ENCODE results near the gene FAM43A.

FAM43A gene, protein sequence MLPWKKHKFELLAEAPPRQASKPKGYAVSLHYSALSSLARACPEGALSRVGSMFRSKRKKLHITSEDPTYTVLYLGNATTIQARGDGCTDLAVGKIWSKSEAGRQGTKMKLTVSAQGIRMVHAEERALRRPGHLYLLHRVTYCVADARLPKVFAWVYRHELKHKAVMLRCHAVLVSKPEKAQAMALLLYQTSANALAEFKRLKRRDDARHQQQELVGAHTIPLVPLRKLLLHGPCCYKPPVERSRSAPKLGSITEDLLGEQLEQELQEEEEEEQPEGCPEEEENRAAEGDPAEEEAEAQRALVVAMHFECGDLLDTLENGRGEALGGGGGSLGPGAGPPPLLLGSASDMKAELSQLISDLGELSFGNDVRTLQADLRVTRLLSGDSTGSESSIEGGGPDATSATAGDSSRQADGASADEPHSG

DNA sequence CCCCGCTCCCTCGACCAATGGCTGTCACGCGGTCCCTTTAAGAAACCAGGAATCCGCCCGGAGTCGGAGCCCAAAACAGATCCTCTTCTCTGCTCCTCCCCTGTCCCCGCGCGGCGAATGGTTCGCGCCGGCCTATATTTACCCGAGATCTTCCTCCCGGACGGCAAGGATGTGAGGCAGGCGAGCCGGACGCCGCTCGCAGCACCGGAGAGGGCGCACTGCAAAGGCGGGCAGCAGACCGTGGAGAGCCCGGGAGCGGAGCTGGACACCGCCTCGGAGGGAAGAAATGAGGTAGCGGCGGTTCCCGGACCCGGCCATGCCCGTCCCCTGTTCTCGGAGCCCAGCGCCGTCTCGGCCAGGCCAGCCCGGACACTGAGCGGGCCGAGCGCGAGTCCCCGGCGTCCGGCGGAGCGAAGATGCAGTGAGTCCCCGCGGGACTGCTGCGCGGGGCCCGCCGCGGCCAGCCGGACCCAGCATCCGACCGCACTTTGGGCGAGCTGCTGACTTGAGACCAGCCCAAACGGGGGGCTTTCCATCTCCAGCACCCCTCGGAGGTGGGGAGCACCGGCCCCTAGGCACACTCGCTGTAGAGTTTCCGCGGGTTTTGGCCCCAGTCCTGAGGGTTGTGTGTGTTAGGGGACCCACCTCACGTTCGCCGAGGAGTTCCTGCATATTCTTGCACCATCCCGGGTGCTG lies at the start of gene FAM43A:
TSS of gene FAM43A (plus strand) at position 166 of the 696 bp plus-strand sequence. CDS start 944 bp downstream, outside the sequence.
- peak; percentile 34 for DNase-seq

DNA sequence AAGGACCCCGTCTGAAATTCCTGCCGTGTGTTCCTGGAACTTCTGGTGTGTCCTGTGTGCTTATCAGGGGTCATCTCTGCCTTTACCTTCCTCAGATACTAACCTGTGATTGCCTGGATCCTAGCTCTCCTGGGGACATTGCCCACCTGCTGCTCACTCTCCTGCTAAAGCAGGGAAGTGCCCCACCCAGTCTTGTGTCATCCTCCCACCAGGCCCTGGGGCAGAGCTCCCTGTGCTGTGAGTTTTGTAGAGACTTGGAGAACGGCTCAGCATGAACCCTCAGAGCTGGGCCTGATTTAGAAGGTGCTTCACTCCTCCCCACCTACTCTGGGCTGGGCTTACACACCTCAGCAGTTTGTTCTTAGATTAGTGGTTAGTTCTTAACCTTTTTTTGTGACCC lies 48.6 kb upstream of the FAM43A start:
- DNase-seq = no peak

DNA sequence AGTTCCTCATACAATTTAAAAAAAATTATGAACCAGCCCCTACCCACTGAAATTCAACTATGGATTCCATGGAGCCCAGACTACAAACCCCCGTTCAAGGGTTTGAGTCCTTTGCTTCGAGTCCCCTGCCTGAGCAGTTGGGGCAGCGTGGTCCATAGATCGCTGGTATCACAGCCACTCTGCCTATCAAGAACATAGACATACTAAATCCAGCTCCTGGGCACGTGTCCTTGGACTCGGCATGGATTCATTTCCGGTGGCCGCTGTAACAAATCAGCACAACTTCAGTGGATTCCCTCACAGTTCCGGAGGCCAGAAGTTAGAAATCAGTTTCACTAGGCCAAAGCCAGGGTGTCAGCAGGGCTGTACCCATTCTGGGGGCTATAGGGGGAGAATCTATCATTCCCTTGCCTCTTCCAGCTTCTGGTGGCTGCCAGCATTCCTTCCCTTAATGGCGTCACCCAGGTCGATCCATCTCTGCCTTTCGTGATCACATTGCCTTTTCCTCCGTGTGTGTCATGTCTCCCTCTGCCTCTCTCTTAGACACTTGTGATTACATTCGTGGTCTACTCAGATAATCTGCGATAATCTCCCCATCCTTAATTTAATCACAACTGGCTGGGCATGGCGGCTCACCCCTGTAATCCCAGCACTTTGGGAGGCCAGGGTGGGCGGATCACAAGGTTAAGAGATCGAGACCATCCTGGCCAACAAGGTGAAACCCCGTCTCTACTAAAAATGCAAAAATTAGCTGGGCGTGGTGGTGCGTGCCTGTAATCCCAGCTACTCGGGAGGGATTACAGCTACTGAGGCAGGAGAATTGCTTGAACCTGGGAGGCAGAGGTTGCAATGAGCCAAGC lies 47.9 kb upstream of the FAM43A start:
- DNase-seq = no peak

DNA sequence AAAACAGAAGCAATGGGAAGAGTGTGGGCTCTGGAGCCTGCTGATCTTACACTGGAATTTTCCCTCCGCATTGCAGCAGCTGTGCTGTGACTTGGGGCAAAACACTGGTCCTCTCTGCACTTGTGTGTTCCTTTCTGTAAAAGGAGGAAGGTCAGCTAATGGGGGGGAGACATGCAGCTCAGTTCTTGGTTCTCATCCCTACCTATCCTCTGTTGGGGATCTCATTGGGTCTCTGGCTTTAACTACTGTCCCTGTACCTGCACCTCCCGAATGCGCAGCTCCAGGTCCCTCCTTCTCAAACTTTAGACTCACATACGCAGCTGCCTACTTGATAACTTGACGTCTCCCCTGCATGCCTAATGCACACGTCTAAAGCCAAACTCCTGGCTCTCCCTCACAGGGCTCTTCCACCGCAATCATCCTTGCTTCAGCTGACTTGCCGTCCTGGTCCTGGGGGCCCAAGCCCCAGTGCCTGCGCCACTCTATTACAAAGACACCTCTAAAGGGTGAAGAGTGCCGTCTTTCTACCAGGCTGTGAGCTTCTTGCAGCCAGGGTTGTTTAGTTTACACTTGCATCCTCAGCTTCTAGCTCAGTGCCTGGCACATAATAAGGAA lies 46.6 kb upstream of the FAM43A start:
- no peak for DNase-seq

DNA sequence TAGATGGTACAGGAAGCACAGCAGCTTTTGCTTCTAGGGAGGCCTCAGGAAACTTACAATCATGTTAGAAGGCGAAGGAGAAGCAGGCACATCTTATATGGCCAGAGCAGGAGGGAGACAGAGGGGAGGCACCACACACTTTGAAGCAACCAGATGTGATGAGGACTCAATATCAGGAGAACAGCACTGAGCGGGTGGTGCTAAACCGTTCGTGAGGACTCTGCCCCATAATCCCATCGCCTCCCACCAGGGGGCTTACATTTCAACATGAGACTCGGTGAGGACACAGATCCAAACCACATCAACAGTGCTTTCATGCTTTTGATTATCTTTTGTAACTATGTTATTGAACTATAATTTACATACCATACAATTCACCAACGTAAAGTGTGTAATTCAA lies 44.9 kb upstream of the FAM43A start:
- DNase-seq = no peak

DNA sequence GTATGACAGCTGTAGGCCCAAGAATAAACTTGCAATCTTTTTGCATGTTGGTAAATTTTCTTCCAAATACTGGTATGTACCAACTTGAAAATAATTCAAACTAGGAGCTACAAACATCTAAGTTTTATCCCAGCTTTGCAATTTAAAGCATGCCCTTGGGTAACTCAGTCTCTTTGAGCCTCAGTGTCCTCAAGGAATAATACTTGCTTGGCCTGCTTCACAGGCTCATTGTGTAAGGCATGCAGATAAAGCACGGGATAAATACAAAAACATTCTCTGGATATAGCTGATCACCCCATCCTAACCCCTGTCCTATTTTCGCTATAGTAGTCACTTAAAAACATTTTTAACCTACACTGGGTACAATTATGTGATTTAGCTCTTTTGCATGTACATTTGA lies 42.9 kb upstream of the FAM43A start:
- no peak for DNase-seq

DNA sequence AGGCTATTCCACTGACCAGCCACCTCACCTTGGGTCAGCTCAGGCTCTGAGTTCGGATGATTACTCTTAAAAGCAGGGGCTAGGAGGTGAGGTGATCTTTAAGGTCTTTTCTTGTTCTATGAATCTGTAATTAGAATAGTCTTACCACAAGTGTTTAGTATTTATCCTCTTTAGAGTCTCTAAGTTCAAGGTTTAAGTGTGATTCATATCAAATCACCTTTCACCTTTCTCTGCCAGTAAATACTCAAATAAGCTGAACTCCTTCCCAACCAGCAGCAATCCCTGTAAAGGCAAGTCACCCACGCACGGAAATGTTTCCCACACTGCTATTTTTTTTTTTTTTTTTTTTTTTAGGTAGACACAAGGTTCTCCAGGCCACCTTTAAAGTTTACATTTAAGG lies 37.9 kb upstream of the FAM43A start:
- no peak for DNase-seq

DNA sequence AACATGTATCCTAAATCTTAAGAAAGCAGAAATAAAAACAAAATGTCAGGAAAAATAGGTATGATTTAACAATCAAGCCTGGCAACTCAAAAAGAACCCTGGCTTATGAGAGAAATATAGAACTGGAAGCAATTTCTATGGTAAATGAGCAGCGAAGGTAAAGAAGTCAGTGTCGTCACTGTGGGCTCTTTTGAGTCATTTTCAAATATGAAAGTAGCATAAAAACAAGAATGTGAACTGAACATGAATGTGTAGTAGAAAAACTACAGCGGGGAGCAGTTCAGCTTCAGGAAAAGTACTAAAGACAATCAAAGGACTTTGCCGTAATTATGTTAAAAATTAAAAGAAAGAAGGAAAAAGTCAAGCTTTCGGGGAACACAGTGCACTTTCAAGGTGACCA lies 31.2 kb upstream of the FAM43A start:
- no peak for DNase-seq

DNA sequence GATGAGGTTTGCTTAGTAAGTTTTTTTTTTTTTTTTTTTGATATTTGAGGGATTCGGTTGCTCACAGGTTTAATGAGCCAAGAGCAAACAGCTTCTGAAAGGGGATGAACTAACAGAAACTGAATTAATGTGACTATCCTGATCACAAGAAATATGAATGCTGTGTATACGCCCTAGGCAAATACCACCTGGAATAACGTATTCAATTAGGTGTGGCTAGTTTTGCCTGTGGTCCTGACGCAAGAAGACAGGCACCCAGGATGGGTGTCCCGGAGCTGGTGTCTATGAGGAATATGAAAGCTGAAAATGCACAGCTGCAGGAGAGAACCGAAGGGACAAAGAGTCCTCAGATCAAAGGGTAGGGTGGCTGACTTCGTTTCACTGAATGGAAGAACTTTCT lies 28.2 kb upstream of the FAM43A start:
- no peak for DNase-seq

DNA sequence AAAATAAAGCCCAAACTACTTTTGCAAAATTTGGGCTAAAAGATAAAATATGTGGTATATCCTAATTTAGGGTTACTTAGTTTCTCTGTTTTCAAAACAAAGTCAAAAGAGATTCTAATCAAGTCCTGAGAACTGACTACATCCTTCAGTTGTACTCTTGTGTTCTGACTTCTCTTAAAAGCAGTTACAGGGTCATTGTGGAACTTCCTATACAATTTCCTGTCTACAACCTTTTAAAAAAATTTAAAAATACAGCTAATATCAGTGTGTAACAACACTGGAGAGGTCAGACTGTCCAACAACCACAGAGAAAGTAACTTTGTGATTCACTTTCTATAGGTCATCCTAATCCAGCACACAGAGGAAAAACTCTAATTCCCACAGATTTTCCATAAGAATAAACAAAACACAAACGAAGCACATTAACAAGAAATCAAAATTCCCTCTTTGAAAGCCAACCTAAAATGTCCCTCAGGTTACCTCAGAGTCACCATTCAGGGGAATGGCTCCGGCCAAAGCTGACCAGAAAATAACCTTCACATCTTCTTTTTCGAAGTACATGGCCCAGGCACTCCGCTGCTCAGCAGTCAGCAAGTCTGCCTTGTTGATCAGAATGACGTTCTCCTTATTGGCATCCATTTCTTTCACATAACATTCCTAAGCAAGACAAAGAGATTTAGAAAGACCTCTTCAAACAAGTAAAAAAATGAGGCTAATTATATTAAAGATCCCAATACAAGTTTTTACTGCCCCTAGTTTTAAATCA lies 27.0 kb upstream of the FAM43A start:
- DNase-seq = no peak

DNA sequence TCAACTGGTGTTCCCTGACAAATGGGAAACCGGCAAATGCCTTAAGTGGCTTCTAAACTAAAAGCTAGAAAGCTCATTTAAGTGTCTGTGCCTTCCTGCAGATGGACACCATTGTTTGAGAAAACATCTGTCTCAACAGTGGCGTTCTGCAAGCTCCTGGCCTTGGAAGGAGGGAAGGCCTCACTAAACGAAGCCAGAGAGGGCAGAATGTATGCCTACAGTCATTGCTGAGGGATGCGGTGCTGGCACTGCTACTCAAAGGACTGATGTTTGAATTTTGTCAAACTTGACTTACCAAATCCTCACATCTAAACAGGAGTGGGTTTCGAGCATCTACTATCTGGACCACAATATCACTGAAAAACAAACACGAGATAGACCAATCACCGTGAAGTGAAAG lies 25.9 kb upstream of the FAM43A start:
- no peak for DNase-seq

DNA sequence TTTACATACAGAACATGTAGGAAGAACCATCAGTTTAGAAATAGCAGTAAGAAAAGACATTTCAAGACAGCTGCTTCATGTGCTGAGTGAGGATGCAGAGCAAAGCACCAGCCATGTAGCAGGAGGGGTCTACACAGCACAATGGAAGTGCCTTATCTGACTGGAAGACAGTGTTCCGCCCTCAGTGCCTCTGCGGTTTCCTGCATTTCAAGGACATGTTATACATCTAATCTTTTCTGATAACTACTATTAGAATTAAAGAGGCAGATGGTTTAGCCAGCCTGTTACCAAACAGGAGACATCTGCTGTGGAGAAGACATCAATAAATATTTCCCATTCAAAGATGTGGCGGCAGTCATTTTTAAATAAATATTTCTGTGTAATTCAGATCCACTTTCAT lies 24.3 kb upstream of the FAM43A start:
- peak; percentile 75 for DNase-seq

DNA sequence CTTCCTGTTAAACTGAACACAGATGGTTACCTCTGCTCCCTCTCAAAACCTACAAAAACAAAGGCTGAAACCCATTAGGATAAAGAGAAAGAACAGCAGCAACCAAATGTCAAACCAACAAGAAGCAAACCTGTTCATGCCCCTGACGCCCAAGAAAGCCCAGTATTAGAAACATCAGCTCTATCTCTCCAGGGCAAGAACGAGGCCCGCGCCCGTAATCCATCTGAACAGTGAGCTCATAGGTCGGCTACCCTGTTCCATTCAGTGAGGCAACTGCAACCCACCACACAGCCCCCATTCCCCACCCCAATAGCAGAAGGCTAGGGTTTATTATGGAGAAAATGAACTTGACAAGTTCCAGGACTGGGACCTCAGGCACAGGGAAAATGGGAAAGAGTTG lies 23.7 kb upstream of the FAM43A start:
- no peak for DNase-seq

DNA sequence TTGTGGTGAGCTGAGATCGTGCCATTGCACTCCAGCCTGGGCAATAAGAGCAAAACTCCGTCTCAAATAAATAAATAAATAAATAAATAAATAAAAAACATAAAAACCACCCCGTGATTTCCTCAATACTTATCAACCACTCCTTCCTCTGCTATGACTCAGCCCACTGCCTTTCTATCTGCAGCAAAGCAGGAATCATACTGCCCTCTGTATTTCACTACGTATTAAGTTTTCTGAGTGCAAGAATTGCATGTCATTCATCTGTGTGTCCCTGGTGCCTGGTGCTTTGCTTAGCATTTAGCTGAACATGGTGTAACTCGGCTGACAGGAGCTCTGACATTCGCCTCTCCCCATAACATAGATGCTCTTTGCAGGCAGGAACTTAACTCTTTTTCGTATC lies 20.8 kb upstream of the FAM43A start:
- no peak for DNase-seq

DNA sequence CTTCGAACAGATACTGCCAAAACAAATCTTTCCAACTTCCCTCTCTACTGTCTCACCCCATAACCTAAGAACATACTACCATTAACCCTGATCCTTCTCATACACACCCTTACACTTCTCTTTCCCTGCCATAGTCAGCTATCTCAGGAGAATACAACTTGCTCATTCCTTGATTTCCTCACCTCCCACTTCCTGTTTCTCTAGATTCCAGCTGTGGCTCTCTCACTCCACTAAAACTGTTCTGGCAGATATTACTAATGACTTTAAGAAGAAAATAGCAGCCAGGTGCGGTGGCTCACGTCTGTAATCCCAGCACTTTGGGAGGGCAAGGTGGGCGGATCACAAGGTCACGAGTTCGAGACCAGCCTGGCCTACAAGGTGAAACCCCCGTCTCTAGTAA lies 18.3 kb upstream of the FAM43A start:
- no peak for DNase-seq

DNA sequence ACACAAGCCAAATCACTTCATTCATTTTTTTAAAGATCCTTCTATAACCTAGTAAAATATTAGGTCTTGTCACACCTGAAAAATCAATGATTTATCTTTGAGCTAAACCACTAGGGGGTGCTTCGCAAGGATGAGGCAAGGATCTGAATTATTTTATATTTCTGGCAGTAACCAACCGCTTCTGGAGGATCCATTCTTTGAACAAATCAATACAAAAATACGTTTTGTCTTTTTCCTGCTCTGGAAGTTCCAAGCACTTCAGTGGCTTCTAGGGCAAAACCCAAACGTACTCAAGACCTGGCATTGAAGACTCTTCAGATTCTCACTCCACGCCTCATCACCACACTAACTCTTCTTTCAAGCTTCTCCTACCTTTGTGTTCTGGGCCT lies 14.2 kb upstream of the FAM43A start:
- peak; percentile 24 for DNase-seq

DNA sequence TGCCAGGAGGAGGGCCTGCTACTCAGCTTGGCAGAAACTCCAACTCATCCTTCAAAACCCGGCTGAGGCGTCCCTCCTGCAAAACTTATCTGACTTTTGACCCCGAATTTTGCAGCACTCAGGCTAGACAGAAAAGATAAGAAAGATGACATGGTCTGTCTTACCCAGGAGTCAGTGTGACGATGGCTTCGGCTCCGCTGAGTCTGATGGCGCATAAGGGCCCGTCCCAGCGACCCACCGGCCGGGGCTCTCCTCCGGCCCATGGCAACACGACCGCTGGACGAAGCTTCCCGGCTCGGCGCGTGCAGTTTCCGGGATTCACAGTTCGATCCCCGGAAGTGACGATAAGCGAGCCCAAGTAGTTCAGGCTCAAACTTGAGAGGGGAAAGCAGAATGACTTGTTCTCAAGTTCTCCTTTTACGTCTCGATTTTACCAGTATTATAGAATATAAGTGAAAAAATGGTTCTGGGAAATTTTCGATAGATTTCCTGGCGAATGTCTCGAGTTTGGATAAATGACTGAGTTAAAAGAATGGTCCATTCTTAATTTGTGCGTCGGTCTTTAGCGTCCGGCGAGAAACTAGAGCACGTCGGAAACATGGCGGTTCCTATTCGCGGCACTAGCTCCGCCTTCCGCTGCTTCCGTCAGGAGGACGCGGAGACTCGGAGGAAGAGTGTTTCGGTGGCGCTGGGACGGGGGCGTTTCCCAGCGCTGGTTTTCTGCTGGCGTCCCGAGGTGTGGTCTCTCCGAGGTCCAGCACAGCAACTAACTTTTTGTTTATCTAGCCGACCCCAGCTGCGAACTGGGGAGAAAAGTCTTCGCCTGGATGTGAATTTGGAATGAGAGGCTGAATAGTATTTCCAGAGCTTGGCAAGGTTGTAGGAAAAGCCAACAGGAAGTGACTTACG lies 13.5 kb upstream of the FAM43A start, which contains the start of gene LSG1:
TSS of gene LSG1 (minus strand) at position 292 of the 909 bp plus-strand sequence. CDS start at position 263, 29 bp downstream.
- peak; percentile 95 for DNase-seq

DNA sequence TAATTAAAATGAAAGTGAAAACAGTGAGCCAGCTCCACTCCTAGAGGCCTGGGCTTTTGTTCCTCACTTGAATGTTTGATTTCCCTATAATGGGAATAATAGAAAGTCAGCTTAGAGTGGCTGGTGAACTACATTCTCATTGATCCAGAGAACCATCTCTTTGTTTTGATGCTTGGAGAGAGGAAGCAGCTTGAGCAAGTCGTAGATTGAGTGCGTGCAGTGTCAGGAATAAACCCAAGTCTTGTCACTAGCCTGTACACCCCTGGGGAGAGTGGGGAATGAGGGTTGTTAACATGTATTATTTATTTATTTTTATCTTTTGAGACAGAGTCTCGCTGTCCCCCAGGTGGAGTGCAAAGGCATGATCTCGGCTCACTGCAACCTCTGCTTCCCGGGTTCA lies 12.8 kb upstream of the FAM43A start:
- DNase-seq = no peak

DNA sequence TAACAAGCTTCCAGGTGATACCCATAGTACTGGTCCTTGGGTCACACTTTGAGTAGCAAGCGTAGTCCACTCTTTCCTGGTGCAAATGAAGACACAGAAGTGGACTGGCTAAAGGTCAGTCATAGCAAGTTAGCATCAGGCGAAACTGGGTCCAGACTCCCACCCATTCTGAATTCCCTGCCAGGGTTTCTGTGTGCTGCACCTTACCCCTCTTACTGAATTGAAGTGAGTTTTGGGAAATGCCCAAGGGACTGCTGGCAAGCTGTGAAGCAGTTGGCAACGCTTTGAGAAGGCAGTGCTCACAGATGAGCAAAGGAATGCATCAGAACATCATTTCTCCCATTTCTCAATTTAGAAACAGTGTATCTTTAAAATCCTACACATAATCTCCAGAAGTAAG lies 11.9 kb upstream of the FAM43A start:
- no peak for DNase-seq

DNA sequence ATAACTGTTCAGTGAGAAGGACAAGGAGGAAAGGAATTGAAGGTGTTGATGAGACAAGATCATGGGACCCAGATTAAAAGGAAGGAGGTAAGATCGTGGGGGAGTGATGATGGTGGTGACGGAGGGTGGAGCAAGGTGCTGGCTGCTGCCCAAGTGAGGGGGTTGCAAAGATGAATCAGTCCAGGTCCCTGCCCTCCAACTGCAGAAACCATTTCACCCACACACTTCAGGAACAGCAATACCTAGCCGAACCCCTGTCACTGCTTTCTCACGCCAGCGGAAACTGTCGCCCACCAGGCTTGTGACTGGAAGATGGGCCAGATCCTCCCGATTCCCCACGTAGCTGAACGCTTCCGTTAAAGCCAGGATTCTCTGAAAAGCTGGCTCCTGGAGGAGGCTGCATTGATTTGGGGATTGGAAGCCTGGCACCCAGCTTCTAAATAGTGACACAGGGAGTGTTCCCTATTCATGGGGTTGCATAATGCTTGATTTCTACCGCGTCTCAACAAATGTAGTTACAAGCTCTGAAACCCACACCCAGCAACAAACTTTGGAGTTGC lies 10.5 kb upstream of the FAM43A start:
- DNase-seq = no peak

DNA sequence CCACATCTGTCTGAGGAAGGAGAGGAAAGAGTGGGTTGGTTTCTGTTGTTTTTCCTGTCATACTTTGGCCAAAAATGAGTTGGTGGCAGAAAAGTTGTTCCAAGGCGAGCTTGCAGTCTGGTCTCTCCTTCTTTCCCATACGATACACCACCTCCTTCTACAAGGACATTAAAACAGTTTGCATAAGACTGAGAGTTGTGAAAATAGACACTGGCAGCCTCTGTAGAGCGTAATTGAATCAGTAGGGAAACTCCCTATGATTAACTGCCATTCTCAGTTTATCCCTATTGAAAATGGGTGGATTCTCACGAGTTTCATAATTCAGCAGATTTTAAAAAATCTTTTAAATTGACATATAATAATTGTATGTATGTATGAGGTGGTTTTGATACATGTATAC lies 10.0 kb upstream of the FAM43A start:
- DNase-seq = no peak

Measured in NCI-H1694 treated with DMSO at 0.1 percent for 48 hours (cell line).